CD4-positive, alpha-beta T cell treated with Interleukin-2 at 100 ng/mL for 4 hours (primary cell): ENCODE results near the gene PEBP1.

Source experiments
- DNase-seq: peaks from one replicate; pipeline ENCODE4 v3.0.0-alpha.2; 2020; ENCODE audit warnings: low spot score

The PEBP1 gene

GRCh38 chr12:118136559-118137003, 657 bp downstream of the PEBP1 start:
- DNase-seq = peak; percentile 27

DNA sequence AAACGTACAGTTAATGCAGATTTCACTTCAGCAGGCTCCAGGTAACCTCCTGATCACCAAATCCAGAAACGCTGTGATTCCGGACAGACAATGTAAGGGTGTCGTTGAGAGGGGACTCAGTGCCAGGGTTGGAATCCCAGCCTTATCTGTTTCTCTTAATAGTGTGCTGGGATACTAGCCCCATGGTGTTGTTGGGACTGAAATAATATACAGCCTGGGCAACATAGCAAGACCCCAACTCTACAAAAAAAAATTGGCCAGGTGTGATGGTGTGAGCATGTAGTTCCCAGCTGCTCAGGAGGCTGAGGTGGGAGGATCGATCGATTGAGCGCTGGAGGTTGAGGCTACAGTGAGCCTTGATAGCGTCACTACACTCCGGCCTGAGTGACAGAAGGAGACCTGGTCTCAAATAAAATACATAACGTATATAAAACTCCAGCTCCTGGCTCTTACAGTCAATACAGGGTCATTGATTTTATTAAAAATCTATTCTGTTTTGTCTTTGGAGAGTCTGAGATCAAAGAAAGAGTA, 1.3 kb downstream of the PEBP1 start:
- DNase-seq = no peak

DNA sequence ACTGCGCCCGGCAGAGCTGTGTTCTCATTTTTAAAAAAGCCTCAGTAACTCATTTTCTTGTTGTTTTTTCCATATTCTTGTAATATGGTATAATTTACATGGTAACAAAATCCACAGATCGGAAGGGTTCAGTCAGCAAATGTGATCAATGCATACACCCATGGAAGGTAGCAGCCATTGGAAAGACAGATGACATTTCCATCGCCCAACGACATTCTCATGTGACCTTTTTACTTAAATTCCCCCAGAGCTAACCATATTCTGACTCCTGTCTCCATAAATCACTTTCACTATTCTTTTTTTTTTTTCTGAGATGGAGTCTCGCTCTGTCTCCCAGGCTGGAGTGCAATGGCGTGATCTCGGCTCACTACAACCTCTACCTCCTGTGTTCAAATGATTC, 4.9 kb downstream of the PEBP1 start:
- DNase-seq = no peak

GRCh38 chr12:118144499-118144898, 8.6 kb downstream of the PEBP1 start:
- no peak for DNase-seq

GRCh38 chr12:118145113-118145797, 9.3 kb downstream of the PEBP1 start:
- DNase-seq = no peak

- DNase-seq = no peak
Measured at GRCh38 chr12:118145798-118146156, 9.9 kb downstream of the PEBP1 start.

DNA sequence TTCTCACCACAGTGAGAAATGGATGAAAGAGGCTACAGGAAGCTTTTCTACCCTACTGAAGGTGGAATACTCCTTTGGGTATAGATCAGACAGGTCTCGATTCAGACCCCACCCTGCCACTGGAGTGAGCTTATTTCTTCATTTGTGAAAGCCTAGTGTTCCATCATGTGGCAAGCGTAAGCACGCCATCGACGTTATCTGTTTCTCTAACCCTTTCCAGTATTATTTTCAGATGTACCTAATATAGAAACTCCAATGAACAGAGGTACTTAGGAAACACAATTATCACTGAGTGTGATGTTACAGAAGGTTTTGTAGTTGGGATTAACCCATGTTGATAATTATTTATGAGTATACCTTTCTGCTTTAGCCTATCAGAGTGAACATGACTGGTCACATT, 12.4 kb downstream of the PEBP1 start:
- DNase-seq = no peak

DNA sequence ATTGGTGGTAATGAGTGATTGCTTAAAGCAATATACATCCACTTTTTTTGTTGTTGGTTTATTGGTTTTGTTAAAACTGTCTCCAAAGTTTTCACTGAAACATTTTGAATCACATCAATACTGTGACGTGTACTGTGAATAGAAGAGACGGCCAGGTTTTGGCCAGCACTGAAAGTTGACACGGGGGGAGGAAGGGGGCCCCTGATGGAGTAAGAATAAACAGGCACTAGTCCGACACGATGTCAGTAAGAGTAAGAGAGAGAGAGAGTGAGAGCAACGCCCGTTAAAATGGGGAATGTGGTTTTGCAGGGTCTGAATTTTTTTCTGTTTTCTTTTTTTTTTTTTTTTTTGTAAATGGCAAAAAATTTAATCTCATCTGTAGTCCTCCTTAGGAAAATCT, 14.7 kb downstream of the PEBP1 start:
- no peak for DNase-seq

- DNase-seq = no peak
Measured at GRCh38 chr12:118151755-118152154, 15.8 kb downstream of the PEBP1 start.

- DNase-seq = no peak
Measured at GRCh38 chr12:118160536-118160935, 24.6 kb downstream of the PEBP1 start.

GRCh38 chr12:118164798-118165486, 29.0 kb downstream of the PEBP1 start:
- DNase-seq = no peak

GRCh38 chr12:118166946-118167345, 31.0 kb downstream of the PEBP1 start:
- DNase-seq = no peak

GRCh38 chr12:118175823-118176447, 40.0 kb downstream of the PEBP1 start:
- no peak for DNase-seq

DNA sequence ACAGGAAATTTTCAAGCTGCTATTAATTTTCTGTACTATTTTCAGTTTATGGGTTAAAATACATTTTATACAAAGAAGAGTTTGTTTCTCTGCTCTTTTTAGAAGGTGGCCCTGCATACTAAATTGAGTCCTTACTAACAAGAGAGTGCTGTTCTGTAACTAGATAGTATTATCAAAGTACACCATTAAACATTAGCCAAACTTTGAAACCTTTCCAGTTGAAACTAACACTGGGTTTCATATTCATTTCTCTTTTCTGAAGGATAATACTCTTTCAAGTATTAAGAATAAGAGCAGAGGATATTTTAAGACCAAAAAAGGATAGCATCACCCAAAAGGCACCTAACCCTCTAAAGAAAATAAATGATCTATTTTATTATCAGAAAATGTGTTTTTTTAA, 47.2 kb downstream of the PEBP1 start:
- DNase-seq = no peak

GRCh38 chr12:118183711-118184110, 47.8 kb downstream of the PEBP1 start:
- no peak for DNase-seq

- DNase-seq = no peak
Measured at GRCh38 chr12:118185602-118186397, 49.9 kb downstream of the PEBP1 start.

- DNase-seq = no peak
Measured at GRCh38 chr12:118187751-118188435, 52.0 kb downstream of the PEBP1 start.

DNA sequence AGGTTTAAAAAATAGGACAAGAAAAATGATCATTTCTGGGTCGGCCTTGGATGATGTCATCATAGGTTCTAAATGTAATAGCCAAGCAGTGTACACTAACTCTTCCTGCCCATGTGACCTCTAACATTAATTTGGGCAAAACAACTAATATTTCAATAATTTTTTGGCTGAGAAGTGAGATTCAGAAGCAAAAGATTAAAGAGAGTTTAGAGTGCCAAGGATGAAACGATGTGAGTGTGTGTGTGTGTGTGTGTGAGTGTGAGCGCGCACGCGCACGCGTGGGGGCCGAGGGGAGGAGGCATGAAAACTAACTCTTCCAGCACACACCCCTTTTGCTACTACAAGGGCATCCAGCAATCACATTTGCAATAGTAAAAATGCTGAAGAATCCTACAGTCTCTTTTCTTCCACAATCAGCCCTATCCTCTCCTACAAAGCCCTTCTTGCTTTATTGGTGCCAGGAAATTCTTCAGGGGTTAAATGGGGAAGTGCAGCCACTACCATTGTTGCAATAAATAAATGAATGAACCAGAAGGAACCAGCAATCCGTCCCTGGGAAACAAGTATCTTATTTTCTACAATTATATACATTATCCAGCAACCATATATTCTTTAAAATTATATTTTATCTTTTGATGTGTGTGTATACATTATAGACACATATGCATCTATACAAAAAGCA, 52.9 kb downstream of the PEBP1 start:
- no peak for DNase-seq

DNA sequence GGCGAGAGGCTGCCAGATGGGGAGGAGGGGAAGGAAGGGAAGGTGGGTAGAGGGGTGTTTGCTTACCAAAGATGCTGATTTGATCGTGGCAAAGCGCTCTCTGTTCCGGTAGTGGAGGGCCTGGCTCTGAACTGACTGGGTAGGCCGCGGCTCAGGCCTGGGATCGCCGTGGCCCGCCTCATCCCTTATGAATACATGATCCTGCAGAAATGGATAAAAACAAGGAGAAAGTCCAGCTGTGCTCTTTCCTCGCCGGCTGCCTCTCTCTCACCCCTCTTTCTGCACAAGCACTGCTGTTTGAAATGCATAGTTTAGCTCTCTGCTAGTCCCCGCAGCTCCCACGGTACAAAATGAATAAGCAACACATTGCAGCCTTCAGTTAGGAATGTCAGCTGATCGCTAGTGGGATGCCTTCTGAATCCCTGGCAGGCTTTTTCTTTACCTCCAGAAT, 53.8 kb downstream of the PEBP1 start:
- DNase-seq = no peak

GRCh38 chr12:118190266-118190665, 54.3 kb downstream of the PEBP1 start:
- no peak for DNase-seq

- DNase-seq = no peak
Measured at GRCh38 chr12:118193477-118193876, 57.6 kb downstream of the PEBP1 start.
